Kidney epithelial cell (primary cell): Measurements from ENCODE around the gene PIAS1. TPM values are rescaled to one million over a fixed set of nuclear protein-coding genes. Genes with fewer than 3 reads are reported as not detected.

Experiments used
- DNase-seq: peaks from one replicate; pipeline ENCODE4 v3.0.0-alpha.2; 2010; ENCODE audit warnings: low read depth
- H3K27me3 ChIP-seq: 2 replicates; pipeline ENCODE4 v1.6.0; 2011; ENCODE audit warnings: low read length; ENCODE audit not compliant: control insufficient read depth, insufficient read depth
- H3K36me3 ChIP-seq: 2 replicates; pipeline ENCODE4 v1.5.1; 2011; ENCODE audit warnings: low read length; ENCODE audit not compliant: control insufficient read depth, insufficient read depth
- H3K4me3 ChIP-seq: 2 replicates; pipeline ENCODE4 v1.5.1; 2011; ENCODE audit warnings: low read depth, mild to moderate bottlenecking, control low read depth, low read length
- CTCF ChIP-seq: IDR thresholded peaks from 2 replicates; pipeline ENCODE4 v1.5.1; 2011; ENCODE audit warnings: mild to moderate bottlenecking, moderate library complexity, low read length, control low read depth, inconsistent platforms; ENCODE audit not compliant: insufficient read depth, poor library complexity, severe bottlenecking
- total RNA-seq: library from RNA; depleted of rRNA; stranded (reverse); fragments of >200 nt; gene quantifications from 2 replicates; pipeline ENCODE4 v1.2.3, GENCODE V29; 2015

PIAS1 gene
- total RNA-seq, 1 donor from 2014 or later = 8.6 TPM

- H3K36me3 ChIP-seq = no peaks in the 10 kb centered on the region
- H3K4me3 ChIP-seq = no peak overlapping the region
- DNase-seq = no peak
- TF ChIP-seq CTCF = no peak
- no peaks in the 10 kb centered on the region for H3K27me3 ChIP-seq
These were observed 123.6 kb downstream of the PIAS1 start for GRCh38 chr15:68177742-68178141.

- Histone ChIP-seq H3K4me3 (no peak overlapping the region), H3K27me3 (no peaks in the 10 kb centered on the region), H3K36me3 (peaks cover 4% of the 10 kb centered on the region)
- no peak for DNase-seq
- no peak for TF ChIP-seq CTCF
These were observed 129.7 kb downstream of the PIAS1 start for GRCh38 chr15:68183616-68184315.

GRCh38 chr15:68184616-68185480 lies 130.7 kb downstream of the PIAS1 start:
- H3K27me3 ChIP-seq = no peaks in the 10 kb centered on the region
- H3K36me3 ChIP-seq = peaks cover 4% of the 10 kb centered on the region
- DNase-seq = no peak
- H3K4me3 ChIP-seq = no peak overlapping the region
- no peak for TF ChIP-seq CTCF

GRCh38 chr15:68186671-68187397 lies 132.7 kb downstream of the PIAS1 start:
- peaks cover 4% of the 10 kb centered on the region for H3K36me3 ChIP-seq
- TF ChIP-seq CTCF = no peak
- no peaks in the 10 kb centered on the region for H3K27me3 ChIP-seq
- H3K4me3 ChIP-seq = no peak overlapping the region
- DNase-seq = no peak

GRCh38 chr15:68187559-68187958 lies 133.4 kb downstream of the PIAS1 start:
- no peak for DNase-seq
- no peak for TF ChIP-seq CTCF
- H3K27me3 ChIP-seq = no peaks in the 10 kb centered on the region
- no peak overlapping the region for H3K4me3 ChIP-seq
- H3K36me3 ChIP-seq = peaks cover 4% of the 10 kb centered on the region
